ENCODE results near the gene CTSD.

CTSD gene

GRCh38 chr11:1750481-1750839 is 13.3 kb downstream of the CTSD start, which contains the start of gene IFITM10:
TSS of gene IFITM10 (minus strand) at chr11:1750595. CDS start at chr11:1750442, 153 bp downstream.
- Histone ChIP-seq H3K27me3 (replicated peaks) (no peaks in the 10 kb centered on the region), H3K36me3 (replicated peaks) (peaks cover 23% of the 10 kb centered on the region), H3K4me3 (ENCODE audit: low read depth, low read length) (peak within 1 kb of the TSS; percentile 70), H3K27ac (peak within 1 kb of the TSS; percentile 82)
- TF ChIP-seq CTCF (IDR thresholded peaks at IDR 0.05; ENCODE audit: low read depth, low read length, missing control alignments), result no peak
- in situ Hi-C loops (cut with HindIII; ENCODE audit: low pct_ligation_motif_present, low sequenced_read_pairs), result no loop called here
- no peak for DNase-seq

GRCh38 chr11:1749395-1750351 is 14.1 kb downstream of the CTSD start:
- Histone ChIP-seq H3K36me3 (replicated peaks) (peaks cover 15% of the 10 kb centered on the region), H3K27me3 (replicated peaks) (no peaks in the 10 kb centered on the region), H3K4me3 (ENCODE audit: low read depth, low read length) (peak overlapping the region; percentile 70), H3K27ac (peak overlapping the region; percentile 82)
- TF ChIP-seq CTCF (IDR thresholded peaks at IDR 0.05; ENCODE audit: low read depth, low read length, missing control alignments), result no peak
- in situ Hi-C loops (cut with HindIII; ENCODE audit: low pct_ligation_motif_present, low sequenced_read_pairs), result no loop called here
- peak; percentile 91 for DNase-seq

DNA sequence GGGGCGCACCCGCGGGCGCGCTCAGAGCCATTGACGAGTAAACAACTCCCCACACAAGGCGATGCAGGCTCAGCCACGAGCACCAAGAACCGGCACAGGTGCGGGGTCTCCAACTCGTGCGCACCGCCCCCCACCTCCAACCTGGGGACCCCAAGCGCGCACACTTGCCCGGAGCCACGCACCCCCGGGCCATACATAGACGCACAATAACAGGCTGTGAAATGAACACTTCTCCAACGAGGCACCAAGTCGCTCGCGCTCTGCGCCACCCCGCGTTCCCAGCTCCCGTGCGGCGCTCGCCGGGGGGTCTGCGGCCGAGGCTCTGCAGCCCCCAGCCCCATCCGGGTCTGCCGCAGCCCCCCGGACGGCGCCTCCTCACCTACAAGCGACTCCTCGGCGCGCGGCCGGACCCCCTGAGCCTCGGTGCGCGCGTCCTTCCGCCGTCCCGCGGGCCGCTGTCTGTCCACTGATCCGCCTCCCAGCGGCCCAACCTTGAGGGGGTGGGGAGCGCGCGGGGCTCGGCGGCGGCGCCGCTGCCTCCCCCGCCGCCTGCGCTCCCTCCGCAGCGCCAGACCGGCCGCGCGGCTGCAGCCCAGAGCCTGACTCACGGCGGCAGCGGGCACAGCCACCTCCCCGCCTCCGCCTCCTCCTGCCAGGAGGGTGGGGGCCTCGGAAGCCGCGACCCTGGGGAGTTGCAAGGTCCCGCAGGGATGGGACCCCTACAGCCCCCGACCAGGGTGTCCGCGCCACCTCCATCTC is 14.9 kb downstream of the CTSD start:
- in situ Hi-C loops (cut with HindIII; ENCODE audit: low pct_ligation_motif_present, low sequenced_read_pairs), result no loop called here
- peaks cover 15% of the 10 kb centered on the region for H3K36me3 ChIP-seq (replicated peaks)
- DNase-seq, result no peak
- TF ChIP-seq CTCF (IDR thresholded peaks at IDR 0.05; ENCODE audit: low read depth, low read length, missing control alignments), result no peak
- H3K27ac ChIP-seq, result no peak overlapping the region
- no peaks in the 10 kb centered on the region for H3K27me3 ChIP-seq (replicated peaks)
- H3K4me3 ChIP-seq (ENCODE audit: low read depth, low read length), result peak overlapping the region; percentile 70

GRCh38 chr11:1747753-1748635 is 15.7 kb downstream of the CTSD start:
- no peaks in the 10 kb centered on the region for H3K27me3 ChIP-seq (replicated peaks)
- no peak for DNase-seq
- H3K4me3 ChIP-seq (ENCODE audit: low read depth, low read length), result peak overlapping the region; percentile 70
- H3K36me3 ChIP-seq (replicated peaks), result peaks cover 10% of the 10 kb centered on the region
- in situ Hi-C loops (cut with HindIII; ENCODE audit: low pct_ligation_motif_present, low sequenced_read_pairs), result no loop called here
- no peak for TF ChIP-seq CTCF (IDR thresholded peaks at IDR 0.05; ENCODE audit: low read depth, low read length, missing control alignments)
- no peak overlapping the region for H3K27ac ChIP-seq

DNA sequence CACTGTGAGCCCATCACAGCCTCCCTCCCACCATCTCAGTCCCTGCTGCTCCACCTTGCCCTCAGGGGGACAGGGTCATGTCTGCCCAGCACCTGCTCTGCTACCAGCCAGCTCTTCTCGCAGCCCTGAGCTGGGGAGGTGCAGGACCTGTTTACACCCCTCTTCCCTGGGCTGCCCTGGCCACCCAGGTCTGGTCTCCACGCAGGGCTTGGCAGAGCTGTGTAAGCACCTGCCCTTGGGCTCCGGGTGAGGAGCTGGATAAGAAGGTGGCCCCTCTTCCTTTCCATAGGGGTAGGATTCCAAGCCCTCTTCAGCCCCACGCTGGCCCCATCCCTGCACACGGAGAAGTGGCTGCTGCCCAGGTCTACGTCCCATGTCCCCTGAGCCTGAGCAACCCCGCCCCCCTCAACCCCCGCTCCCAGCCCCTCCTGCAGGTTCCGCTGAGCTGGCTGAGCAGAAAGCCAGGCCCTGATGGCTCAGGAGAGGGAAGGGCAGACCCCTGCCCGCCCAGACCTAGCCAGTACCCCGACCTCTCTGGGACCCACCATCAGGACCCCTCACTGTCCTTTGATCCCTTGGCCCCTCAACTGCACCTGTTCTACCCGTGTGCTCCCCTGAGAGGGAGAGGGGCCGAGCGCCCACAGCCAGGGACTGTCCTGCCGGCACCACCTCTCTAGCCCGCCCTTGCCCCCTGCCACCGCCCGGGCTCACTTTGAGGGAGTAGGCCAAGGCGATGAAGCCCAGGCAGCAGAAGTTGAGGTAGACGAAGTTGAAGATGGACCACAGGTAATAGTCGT is 16.6 kb downstream of the CTSD start:
- peak overlapping the region; percentile 70 for H3K4me3 ChIP-seq (ENCODE audit: low read depth, low read length)
- peaks cover 5% of the 10 kb centered on the region for H3K36me3 ChIP-seq (replicated peaks)
- H3K27ac ChIP-seq, result no peak overlapping the region
- DNase-seq, result no peak
- TF ChIP-seq CTCF (IDR thresholded peaks at IDR 0.05; ENCODE audit: low read depth, low read length, missing control alignments), result no peak
- in situ Hi-C loops (cut with HindIII; ENCODE audit: low pct_ligation_motif_present, low sequenced_read_pairs), result no loop called here
- no peaks in the 10 kb centered on the region for H3K27me3 ChIP-seq (replicated peaks)
